GM18951 (cell line): ENCODE measurements around the gene CFAP65.

Experiments
- POLR2A ChIP-seq: IDR thresholded peaks from 4 replicates; pipeline ENCODE4 v1.6.1; 2011; ENCODE audit warnings: mild to moderate bottlenecking; ENCODE audit not compliant: insufficient read length, insufficient read depth; ENCODE audit errors: extremely low read depth
- in situ Hi-C: fragments of 300-500 bp; cut with MboI; formaldehyde crosslinking; loops from one replicate; pipeline ENCODE4 v1.12.0; 2022; ENCODE audit warnings: low sequenced_read_pairs, mixed read lengths, inconsistent platforms; ENCODE audit not compliant: unreplicated experiment

CFAP65 gene

GRCh38 chr2:219021591-219021990 lies 19.7 kb downstream of the CFAP65 start:
- TF ChIP-seq POLR2A, result no peak
- in situ Hi-C loops, result no loop called here

GRCh38 chr2:219020604-219021365 lies 20.5 kb downstream of the CFAP65 start:
- in situ Hi-C loops, result no loop called here
- TF ChIP-seq POLR2A, result no peak

- no peak for TF ChIP-seq POLR2A
- in situ Hi-C loops, result no loop called here
Measured at GRCh38 chr2:219019436-219019835, 21.9 kb downstream of the CFAP65 start.

GRCh38 chr2:219018726-219019125 lies 22.6 kb downstream of the CFAP65 start:
- TF ChIP-seq POLR2A, result no peak
- in situ Hi-C loops, result no loop called here

- in situ Hi-C loops, result no loop called here
- no peak for TF ChIP-seq POLR2A
Measured at GRCh38 chr2:219018286-219018685, 23.0 kb downstream of the CFAP65 start.

- in situ Hi-C loops, result no loop called here
- TF ChIP-seq POLR2A, result no peak
Measured at GRCh38 chr2:219017201-219017931, 23.9 kb downstream of the CFAP65 start.

GRCh38 chr2:219016721-219017120 lies 24.6 kb downstream of the CFAP65 start:
- TF ChIP-seq POLR2A, result no peak
- in situ Hi-C loops, result no loop called here

GRCh38 chr2:219010873-219011272 lies 30.4 kb downstream of the CFAP65 start:
- in situ Hi-C loops, result no loop called here
- no peak for TF ChIP-seq POLR2A

GRCh38 chr2:219010162-219010756 lies 31.1 kb downstream of the CFAP65 start:
- TF ChIP-seq POLR2A, result no peak
- in situ Hi-C loops, result no loop called here

GRCh38 chr2:219009294-219009693 lies 32.0 kb downstream of the CFAP65 start:
- no peak for TF ChIP-seq POLR2A
- in situ Hi-C loops, result no loop called here

GRCh38 chr2:219003979-219004378 lies 37.3 kb downstream of the CFAP65 start:
- no peak for TF ChIP-seq POLR2A

GRCh38 chr2:219003267-219003634 lies 38.1 kb downstream of the CFAP65 start:
- in situ Hi-C loops, result no loop called here
- TF ChIP-seq POLR2A, result no peak

More at GRCh38 chr2:219003979-219004378, 37.3 kb downstream of the CFAP65 start:
- in situ Hi-C loops, result no loop called here

GRCh38 chr2:219002395-219003266 lies 38.7 kb downstream of the CFAP65 start:
- TF ChIP-seq POLR2A, result no peak

More at GRCh38 chr2:219002395-219003266, 38.7 kb downstream of the CFAP65 start:
- in situ Hi-C loops, result no loop called here
